ENCODE measurements around the gene BTG2. TPM values are rescaled to one million over a fixed set of nuclear protein-coding genes. Genes with fewer than 3 reads are reported as not detected.
A peak's percentile ranks its signal among the peaks of the same experiment; 100 is the strongest.

BTG2 gene
- total RNA-seq, 1 experiment from 2014 or later = 2.9 TPM

DNA sequence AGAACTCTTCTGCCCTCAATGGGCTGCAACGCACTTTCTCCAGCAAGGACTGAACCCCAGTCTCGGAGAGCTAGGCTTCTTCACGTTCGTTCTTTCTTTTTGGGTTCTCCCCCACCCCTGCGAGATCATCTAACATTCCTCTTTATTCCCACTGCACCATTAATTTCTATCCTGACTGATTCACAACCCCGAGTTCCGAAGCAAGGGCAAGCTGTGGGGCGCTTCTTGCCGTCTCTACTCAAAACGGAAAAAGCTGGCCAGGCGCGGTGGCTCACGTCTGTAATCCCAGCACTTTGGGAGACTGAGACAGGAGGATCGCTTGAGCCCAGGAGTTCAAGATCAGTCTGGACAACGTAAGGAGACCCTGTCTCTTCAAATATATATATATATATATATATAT is 37.4 kb upstream of the BTG2 start:
- Histone ChIP-seq H4K20me1 (ENCODE audit: control insufficient read depth, insufficient read depth, insufficient read length) (no peaks in the 10 kb centered on the region), H3K18ac (ENCODE audit: insufficient read length, low read depth, low read length) (no peak overlapping the region), H3K23me2 (ENCODE audit: insufficient read length, low read depth, low read length, poor library complexity, severe bottlenecking) (peaks cover 7% of the 10 kb centered on the region), H3K14ac (ENCODE audit: insufficient read depth, low read length) (peak overlapping the region; percentile 18; the same call in 1 of the 2 replicates), H2AFZ (ENCODE audit: low read length) (peak overlapping the region; percentile 60), H3K4ac (ENCODE audit: low read depth, low read length) (no peak overlapping the region), H3K56ac (ENCODE audit: insufficient read length, low read depth, low read length) (no peak overlapping the region), H2BK15ac (ENCODE audit: low read depth, low read length) (no peak overlapping the region), H4K5ac (ENCODE audit: insufficient read length, low read depth, low read length) (no peak overlapping the region), H3K79me1 (ENCODE audit: insufficient read depth, low read depth, low read length, poor library complexity, severe bottlenecking) (no peaks in the 10 kb centered on the region), H2BK20ac (ENCODE audit: low read depth, low read length, poor library complexity, severe bottlenecking) (no peak overlapping the region), H3K9ac (ENCODE audit: extremely low read depth, insufficient read length, low read length) (no peak overlapping the region), H4K8ac (replicated peaks; ENCODE audit: insufficient read length, low read depth, low read length) (no peak overlapping the region), H2BK5ac (ENCODE audit: insufficient read length, low read length) (no peak overlapping the region), H3K27ac (ENCODE audit: insufficient read length, low read depth, low read length) (no peak overlapping the region), H3T11ph (ENCODE audit: low read length) (no peak overlapping the region), H4K91ac (ENCODE audit: insufficient read length, low read depth, low read length) (no peak overlapping the region), H3K23ac (ENCODE audit: insufficient read length, low read depth, low read length) (no peak overlapping the region), H2BK120ac (ENCODE audit: low read depth, low read length, poor library complexity, severe bottlenecking) (no peak overlapping the region), H3K9me3 (ENCODE audit: control insufficient read depth, low read depth, low read length) (no peaks in the 10 kb centered on the region), H3K79me2 (ENCODE audit: insufficient read depth, low read length) (no peaks in the 10 kb centered on the region), H3K4me1 (ENCODE audit: insufficient read depth, low read length) (no peaks in the 10 kb centered on the region), H3K4me2 (ENCODE audit: insufficient read depth, insufficient read length, low read length) (peak overlapping the region; percentile 86), H2BK12ac (ENCODE audit: insufficient read length, low read depth, low read length) (no peak overlapping the region), H2AK5ac (ENCODE audit: insufficient read length, low read length) (no peak overlapping the region), H3K27me3 (ENCODE audit: insufficient read depth, low read length) (peaks cover 2% of the 10 kb centered on the region; the same call in 1 of the 2 replicates)
- no peak for TF ChIP-seq CTCF (conservative IDR thresholded peaks at IDR 0.05)
- H3K36me3 Mint-ChIP-seq (ENCODE audit: insufficient read depth in 1 of 3, low read depth in 3 of 3) = no peaks in the 10 kb centered on the region
- peaks cover 11 to 24% of the 10 kb centered on the region in 2 experiments for H3K4me1 Mint-ChIP-seq
- no peaks in the 10 kb centered on the region; a peak in 1 of 5 replicates for H3K9me3 Mint-ChIP-seq
- DNase-seq = no peak
- H3K27ac Mint-ChIP-seq = no peak overlapping the region; a peak in 1 of 7 replicates
- H3K4me3 Mint-ChIP-seq = peak overlapping the region; percentile 80 to 81
- H3K27me3 Mint-ChIP-seq (ENCODE audit: low read depth) = peaks cover 24% of the 10 kb centered on the region
- no CpG with 5 or more reads among the region's 15 CpGs for WGBS (ENCODE audit: extremely low coverage, insufficient read length, low lambda C conversion rate)
